Measurements from ENCODE around the gene VWA2.

- TF ChIP-seq SP1 (IDR thresholded peaks at IDR 0.05; ENCODE audit: low read depth, low read length) (no peak), NRF1 (conservative IDR thresholded peaks at IDR 0.05; ENCODE audit: low read depth, low read length) (no peak), CTCF (IDR thresholded peaks at IDR 0.05 in 2 of 3, conservative IDR thresholded peaks at IDR 0.05 in 1 of 3; ENCODE audit: control insufficient read depth in 2 of 3, extremely low read depth in 1 of 3, insufficient read depth in 1 of 3, low read depth in 3 of 3, low read length in 3 of 3) (no peak), NFYB (IDR thresholded peaks at IDR 0.05; ENCODE audit: insufficient read depth, low read depth, low read length) (no peak), RFX5 (IDR thresholded peaks at IDR 0.05; ENCODE audit: low read depth, low read length) (no peak), DPF2 (IDR thresholded peaks at IDR 0.05) (no peak), ZBTB40 (IDR thresholded peaks at IDR 0.05; ENCODE audit: borderline replicate concordance) (no peak), EP300 (IDR thresholded peaks at IDR 0.05; ENCODE audit: borderline replicate concordance in 1 of 2, control insufficient read depth in 1 of 2, low read depth in 2 of 2, low read length in 2 of 2) (no peak), POLR2AphosphoS2 (IDR thresholded peaks at IDR 0.05; ENCODE audit: low read depth, low read length) (no peak), RAD21 (IDR thresholded peaks at IDR 0.05; ENCODE audit: insufficient read depth, low read depth, low read length) (no peak), GABPA (IDR thresholded peaks at IDR 0.05; ENCODE audit: low read depth) (no peak), NR2F1 (conservative IDR thresholded peaks at IDR 0.05) (no peak)
- TF ChIP-seq, protein P1, sequence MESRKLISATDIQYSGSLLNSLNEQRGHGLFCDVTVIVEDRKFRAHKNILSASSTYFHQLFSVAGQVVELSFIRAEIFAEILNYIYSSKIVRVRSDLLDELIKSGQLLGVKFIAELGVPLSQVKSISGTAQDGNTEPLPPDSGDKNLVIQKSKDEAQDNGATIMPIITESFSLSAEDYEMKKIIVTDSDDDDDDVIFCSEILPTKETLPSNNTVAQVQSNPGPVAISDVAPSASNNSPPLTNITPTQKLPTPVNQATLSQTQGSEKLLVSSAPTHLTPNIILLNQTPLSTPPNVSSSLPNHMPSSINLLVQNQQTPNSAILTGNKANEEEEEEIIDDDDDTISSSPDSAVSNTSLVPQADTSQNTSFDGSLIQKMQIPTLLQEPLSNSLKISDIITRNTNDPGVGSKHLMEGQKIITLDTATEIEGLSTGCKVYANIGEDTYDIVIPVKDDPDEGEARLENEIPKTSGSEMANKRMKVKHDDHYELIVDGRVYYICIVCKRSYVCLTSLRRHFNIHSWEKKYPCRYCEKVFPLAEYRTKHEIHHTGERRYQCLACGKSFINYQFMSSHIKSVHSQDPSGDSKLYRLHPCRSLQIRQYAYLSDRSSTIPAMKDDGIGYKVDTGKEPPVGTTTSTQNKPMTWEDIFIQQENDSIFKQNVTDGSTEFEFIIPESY (IDR thresholded peaks at IDR 0.05) = no peak
- TF ChIP-seq, protein P2, sequence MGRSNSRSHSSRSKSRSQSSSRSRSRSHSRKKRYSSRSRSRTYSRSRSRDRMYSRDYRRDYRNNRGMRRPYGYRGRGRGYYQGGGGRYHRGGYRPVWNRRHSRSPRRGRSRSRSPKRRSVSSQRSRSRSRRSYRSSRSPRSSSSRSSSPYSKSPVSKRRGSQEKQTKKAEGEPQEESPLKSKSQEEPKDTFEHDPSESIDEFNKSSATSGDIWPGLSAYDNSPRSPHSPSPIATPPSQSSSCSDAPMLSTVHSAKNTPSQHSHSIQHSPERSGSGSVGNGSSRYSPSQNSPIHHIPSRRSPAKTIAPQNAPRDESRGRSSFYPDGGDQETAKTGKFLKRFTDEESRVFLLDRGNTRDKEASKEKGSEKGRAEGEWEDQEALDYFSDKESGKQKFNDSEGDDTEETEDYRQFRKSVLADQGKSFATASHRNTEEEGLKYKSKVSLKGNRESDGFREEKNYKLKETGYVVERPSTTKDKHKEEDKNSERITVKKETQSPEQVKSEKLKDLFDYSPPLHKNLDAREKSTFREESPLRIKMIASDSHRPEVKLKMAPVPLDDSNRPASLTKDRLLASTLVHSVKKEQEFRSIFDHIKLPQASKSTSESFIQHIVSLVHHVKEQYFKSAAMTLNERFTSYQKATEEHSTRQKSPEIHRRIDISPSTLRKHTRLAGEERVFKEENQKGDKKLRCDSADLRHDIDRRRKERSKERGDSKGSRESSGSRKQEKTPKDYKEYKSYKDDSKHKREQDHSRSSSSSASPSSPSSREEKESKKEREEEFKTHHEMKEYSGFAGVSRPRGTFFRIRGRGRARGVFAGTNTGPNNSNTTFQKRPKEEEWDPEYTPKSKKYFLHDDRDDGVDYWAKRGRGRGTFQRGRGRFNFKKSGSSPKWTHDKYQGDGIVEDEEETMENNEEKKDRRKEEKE (IDR thresholded peaks at IDR 0.05) = no peak
Measured at GRCh38 chr10:114260366-114260765, 21.3 kb downstream of the VWA2 start.
